Keratinocyte (primary cell): ENCODE measurements around the gene SSBP2.

ENCODE experiments used
- CTCF ChIP-seq, 3 experiments: IDR thresholded peaks in 1 of 3; conservative IDR thresholded peaks in 1 of 3; optimal IDR thresholded peaks in 1 of 3; 2 replicates in 2 of 3; 3 replicates in 1 of 3; pipeline versions ENCODE3 to v1.5.1; 2011; ENCODE audit warnings: low read length in 3 of 3, mild to moderate bottlenecking in 3 of 3, moderate library complexity in 2 of 3, control low read depth in 1 of 3, inconsistent platforms in 1 of 3; ENCODE audit not compliant: insufficient read depth in 2 of 3; ENCODE audit errors: extremely low read depth in 1 of 3
- EZH2 ChIP-seq: IDR thresholded peaks from one replicate; pipeline ENCODE4 v1.6.1; 2012; ENCODE audit warnings: inconsistent platforms, mild to moderate bottlenecking, low read length, moderate library complexity

- TF ChIP-seq CTCF (optimal IDR thresholded peaks at IDR 0.05 in 1 of 3, IDR thresholded peaks at IDR 0.05 in 1 of 3, conservative IDR thresholded peaks at IDR 0.05 in 1 of 3; ENCODE audit: extremely low read depth in 1 of 3, insufficient read depth in 2 of 3, low read length in 3 of 3) (no peak), EZH2 (no peak)
These were observed 5.1 kb upstream of the SSBP2 start for GRCh38 chr5:81756016-81756415.
